ENCODE data around the gene ST6GAL1. TPM values are rescaled to one million over a fixed set of nuclear protein-coding genes. Genes with fewer than 3 reads are reported as not detected.
A peak's percentile ranks its signal among the peaks of the same experiment; 100 is the strongest.
"Not testable (repeated sequence)": the region's sequence is repeated elsewhere in the genome, so short reads cannot be mapped to it uniquely, and the experiment has no call there.

ST6GAL1 gene
- total and polyA plus RNA-seq, 2 experiments from 2014 or later = 17.6 to 65.1 TPM

- TF ChIP-seq ZNF462 (CRISPR knock-in tag; IDR thresholded peaks at IDR 0.05) = no peak
- no peak for TF ChIP-seq REST (IDR thresholded peaks at IDR 0.05; ENCODE audit: unreplicated experiment)
Measured at GRCh38 chr3:186886202-186886981, 43.9 kb upstream of the ST6GAL1 start (continued).

DNA sequence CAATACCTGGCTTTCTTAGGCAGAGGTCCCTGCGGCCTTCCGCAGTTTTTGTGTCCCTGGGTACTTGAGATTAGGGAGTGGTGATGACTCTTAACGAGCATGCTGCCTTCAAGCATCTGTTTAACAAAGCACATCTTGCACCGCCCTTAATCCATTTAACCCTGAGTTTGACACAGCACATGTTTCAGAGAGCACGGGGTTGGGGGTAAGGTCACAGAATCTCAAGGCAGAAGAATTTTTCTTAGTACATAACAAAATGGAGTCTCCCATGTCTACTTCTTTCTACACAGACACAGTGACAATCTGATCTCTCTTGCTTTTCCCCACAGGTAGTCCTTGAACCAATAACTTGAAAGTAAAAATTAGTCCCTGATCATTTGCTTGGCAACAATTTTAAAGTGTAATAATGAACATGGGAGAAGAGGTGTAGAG, 42.8 kb upstream of the ST6GAL1 start:
- peak overlapping the region; percentile 60; the same call in 1 of the 2 replicates for H3K27ac ChIP-seq (ENCODE audit: low read depth)
- H3K36me3 Mint-ChIP-seq (ENCODE audit: low read depth); DNase-seq (ENCODE audit: low spot score); H2AFZ ChIP-seq; H3K27ac Mint-ChIP-seq; H3K36me3 ChIP-seq (ENCODE audit: insufficient read depth); ATAC-seq; H3K27me3 Mint-ChIP-seq (ENCODE audit: insufficient read depth, low read depth, poor library complexity); H3F3A ChIP-seq (replicated peaks; ENCODE audit: low read depth); H4K20me1 ChIP-seq (replicated peaks; ENCODE audit: insufficient read depth); H3K27me3 ChIP-seq (ENCODE audit: insufficient read depth); H3K9me2 ChIP-seq (ENCODE audit: insufficient read depth); H3K9me3 Mint-ChIP-seq; H3K4me3 Mint-ChIP-seq; H3K79me2 ChIP-seq (replicated peaks; ENCODE audit: insufficient read depth); H3K4me3 ChIP-seq: not testable (repeated sequence)
- H3K4me2 ChIP-seq = peak overlapping the region; percentile 46; the same call in 1 of the 2 replicates
- H3K4me1 Mint-ChIP-seq = peaks cover 33% of the 10 kb centered on the region
- H3K4me1 ChIP-seq (ENCODE audit: insufficient read depth) = peaks cover 36% of the 10 kb centered on the region
